A673 (cell line): ENCODE results near the gene SYCE1. TPM values are rescaled to one million over a fixed set of nuclear protein-coding genes. Genes with fewer than 3 reads are reported as not detected.
A peak's percentile ranks its signal among the peaks of the same experiment; 100 is the strongest.

Source experiments
- BruUV-seq: library from RNA; stranded (reverse); fragments of 400-500 nt; replicated peaks from 2 replicates; lab custom pipeline; 2021; lab: Mats Ljungman, UMichigan
- CTCF ChIA-PET: fragments of 300-600 bp; sonication (Branson Sonifier 250); formaldehyde crosslinking; loops from one replicate; lab custom pipeline; 2022; ENCODE audit warnings: antibody characterized with exemption; lab: Charles Lee
- POLR2A ChIA-PET: fragments of 300-600 bp; sonication (Branson Sonifier 250); formaldehyde crosslinking; loops from one replicate; lab custom pipeline; 2022; ENCODE audit warnings: antibody characterized with exemption; ENCODE audit not compliant: low non-redundant PET; lab: Charles Lee
- DNase-seq: peaks from one replicate; pipeline ENCODE4 v3.0.0-alpha.2; 2015; ENCODE audit warnings: low spot score
- H3K27ac ChIP-seq: fragments of 200-600 bp; sonication (generic); 2 replicates; pipeline ENCODE4 v1.5.1; 2016; ENCODE audit warnings: mixed run types, low read depth, mild to moderate bottlenecking, mixed read lengths, antibody characterized with exemption, low read length; ENCODE audit not compliant: poor library complexity, severe bottlenecking
- H3K27me3 ChIP-seq: fragments of 200-600 bp; sonication (generic); replicated peaks from 2 replicates; pipeline ENCODE4 v1.6.1; 2017; ENCODE audit warnings: mixed run types, low read depth, mild to moderate bottlenecking, mixed read lengths, antibody characterized with exemption, low read length; ENCODE audit not compliant: insufficient read depth, poor library complexity
- H3K36me3 ChIP-seq: fragments of 200-600 bp; sonication (generic); 2 replicates; pipeline ENCODE4 v1.6.1; 2016; ENCODE audit warnings: mixed run types, mild to moderate bottlenecking, mixed read lengths, antibody characterized with exemption, low read length; ENCODE audit not compliant: insufficient read depth, poor library complexity, severe bottlenecking
- H3K4me1 ChIP-seq: fragments of 200-600 bp; sonication (generic); 2 replicates; pipeline ENCODE4 v1.6.1; 2017; ENCODE audit warnings: mixed run types, mild to moderate bottlenecking, mixed read lengths, antibody characterized with exemption, low read length; ENCODE audit not compliant: insufficient read depth, poor library complexity, severe bottlenecking
- H3K4me3 ChIP-seq: fragments of 200-600 bp; sonication (generic); 2 replicates; pipeline ENCODE4 v1.5.1; 2016; ENCODE audit warnings: low read depth, mixed run types, mild to moderate bottlenecking, mixed read lengths, low read length; ENCODE audit not compliant: poor library complexity, severe bottlenecking
- H3K9me3 ChIP-seq: fragments of 200-600 bp; sonication (generic); 2 replicates; pipeline ENCODE4 v1.6.1; 2016; ENCODE audit warnings: mixed run types, low read depth, mild to moderate bottlenecking, mixed read lengths, antibody characterized with exemption, low read length; ENCODE audit not compliant: poor library complexity, severe bottlenecking
- EZH2 ChIP-seq: fragments of 200-600 bp; sonication (generic); IDR thresholded peaks from 2 replicates; pipeline ENCODE4 v1.6.1; 2017; ENCODE audit warnings: borderline replicate concordance, low read depth, mild to moderate bottlenecking, mixed read lengths, antibody characterized with exemption, low read length; ENCODE audit not compliant: poor library complexity, severe bottlenecking
- intact Hi-C: fragments of 100-400 bp; cut with micrococcal nuclease; formaldehyde crosslinking; loops from one replicate; pipeline ENCODE4 v1.10.0; 2022; ENCODE audit not compliant: unreplicated experiment
- total RNA-seq: library from RNA; stranded (reverse); gene quantifications from 2 replicates; pipeline ENCODE4 v1.2.3, GENCODE V29; 2021
- TF ChIP-seq, protein P1 (sequence below): fragments of 300-800, 200-600 bp; sonication (generic); conservative IDR thresholded peaks from 2 replicates; pipeline ENCODE4 v1.5.1; 2017; ENCODE audit warnings: low read depth, mild to moderate bottlenecking, antibody characterized with exemption, low read length, moderate library complexity, mixed read lengths

The SYCE1 gene
- total RNA-seq, 1 experiment from 2014 or later, result not detected

DNA sequence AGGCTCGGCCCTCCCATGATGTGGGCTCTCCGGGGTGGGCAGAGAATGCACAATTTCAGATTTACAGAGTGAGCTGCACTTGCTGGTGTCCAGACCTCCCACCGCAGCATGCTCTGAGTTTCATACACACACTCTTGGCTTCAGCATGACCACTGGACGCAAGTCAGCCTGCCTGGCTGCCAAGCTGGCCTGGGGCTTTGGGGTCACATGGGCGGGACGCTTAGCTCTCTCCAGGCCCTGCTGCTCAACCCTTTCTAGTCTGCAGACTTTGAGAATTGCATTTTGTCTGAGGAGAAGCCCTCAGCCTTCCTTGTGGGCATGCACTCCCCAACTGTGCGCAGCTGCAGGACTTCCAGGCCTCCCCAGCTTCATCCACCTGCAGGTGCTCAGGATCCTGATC, 32.5 kb downstream of the SYCE1 start:
- CTCF ChIA-PET, result no interaction called here
- Histone ChIP-seq H3K4me1 (no peaks in the 10 kb centered on the region), H3K9me3 (no peaks in the 10 kb centered on the region), H3K27ac (no peak overlapping the region), H3K27me3 (peaks cover 53% of the 10 kb centered on the region), H3K36me3 (no peaks in the 10 kb centered on the region), H3K4me3 (no peak overlapping the region)
- no peak for TF ChIP-seq EZH2
- POLR2A ChIA-PET, result no interaction called here
- no TSS peak for BruUV-seq
- intact Hi-C loops, result no loop called here
- no peak for DNase-seq

DNA sequence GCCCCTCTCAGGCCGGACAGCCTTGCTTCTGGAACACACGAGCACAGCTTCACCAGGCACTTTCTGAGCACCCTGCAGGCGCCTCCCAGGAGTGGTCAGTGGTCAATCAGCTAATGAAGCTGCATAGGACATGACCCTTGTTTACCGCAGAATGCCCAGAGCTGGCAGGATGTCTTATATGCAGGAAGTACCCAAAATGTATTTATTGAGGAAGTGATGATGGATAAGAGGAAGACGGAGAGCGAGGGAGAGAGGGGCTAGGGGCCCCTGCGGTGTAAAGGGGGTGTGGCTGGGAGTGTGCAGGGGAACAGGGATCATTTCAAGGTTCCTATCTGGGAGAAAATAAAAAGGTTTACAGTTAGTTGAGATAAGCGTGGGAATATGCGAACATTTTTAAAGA, 34.9 kb downstream of the SYCE1 start:
- ChIA-PET CTCF (no interaction called here), POLR2A (interaction anchor here (0.6 kb wide), 1 partner anchor 196 kb away, joined by 12 read pairs; no protein-coding TSS in a partner anchor)
- H3K27me3 ChIP-seq, result peaks cover 76% of the 10 kb centered on the region
- intact Hi-C loops, result no loop called here
- TF ChIP-seq, protein P1, sequence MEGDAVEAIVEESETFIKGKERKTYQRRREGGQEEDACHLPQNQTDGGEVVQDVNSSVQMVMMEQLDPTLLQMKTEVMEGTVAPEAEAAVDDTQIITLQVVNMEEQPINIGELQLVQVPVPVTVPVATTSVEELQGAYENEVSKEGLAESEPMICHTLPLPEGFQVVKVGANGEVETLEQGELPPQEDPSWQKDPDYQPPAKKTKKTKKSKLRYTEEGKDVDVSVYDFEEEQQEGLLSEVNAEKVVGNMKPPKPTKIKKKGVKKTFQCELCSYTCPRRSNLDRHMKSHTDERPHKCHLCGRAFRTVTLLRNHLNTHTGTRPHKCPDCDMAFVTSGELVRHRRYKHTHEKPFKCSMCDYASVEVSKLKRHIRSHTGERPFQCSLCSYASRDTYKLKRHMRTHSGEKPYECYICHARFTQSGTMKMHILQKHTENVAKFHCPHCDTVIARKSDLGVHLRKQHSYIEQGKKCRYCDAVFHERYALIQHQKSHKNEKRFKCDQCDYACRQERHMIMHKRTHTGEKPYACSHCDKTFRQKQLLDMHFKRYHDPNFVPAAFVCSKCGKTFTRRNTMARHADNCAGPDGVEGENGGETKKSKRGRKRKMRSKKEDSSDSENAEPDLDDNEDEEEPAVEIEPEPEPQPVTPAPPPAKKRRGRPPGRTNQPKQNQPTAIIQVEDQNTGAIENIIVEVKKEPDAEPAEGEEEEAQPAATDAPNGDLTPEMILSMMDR, result no peak
- TF ChIP-seq EZH2, result no peak
- no peak for DNase-seq
- no peak overlapping the region for H3K27ac ChIP-seq
- H3K4me1 ChIP-seq, result no peaks in the 10 kb centered on the region
- H3K36me3 ChIP-seq, result no peaks in the 10 kb centered on the region
- no peaks in the 10 kb centered on the region for H3K9me3 ChIP-seq
- no TSS peak for BruUV-seq
- H3K4me3 ChIP-seq, result no peak overlapping the region

DNA sequence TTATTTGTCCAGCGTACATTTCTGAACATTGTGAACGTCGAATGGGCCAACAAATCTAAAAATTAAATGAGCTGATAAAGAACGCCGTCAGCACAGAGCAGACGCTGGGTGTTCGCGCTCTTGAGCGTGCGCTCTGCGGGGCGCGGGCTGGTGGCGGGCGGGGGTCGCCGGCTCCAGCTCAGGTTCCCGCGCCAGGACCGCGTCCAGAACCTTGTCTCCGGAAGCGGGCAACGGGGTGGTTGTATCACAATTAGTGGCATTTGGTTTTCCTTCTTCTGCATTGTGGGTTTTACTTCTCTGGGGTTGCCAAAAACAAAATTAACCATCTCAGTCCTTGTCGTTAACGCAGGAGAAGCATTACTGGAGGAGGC, 35.8 kb downstream of the SYCE1 start:
- Histone ChIP-seq H3K27ac (no peak overlapping the region), H3K4me1 (no peaks in the 10 kb centered on the region), H3K4me3 (no peak overlapping the region), H3K9me3 (no peaks in the 10 kb centered on the region), H3K27me3 (peaks cover 82% of the 10 kb centered on the region), H3K36me3 (no peaks in the 10 kb centered on the region)
- TF ChIP-seq, protein P1, result no peak
- peak; percentile 56 for TF ChIP-seq EZH2
- POLR2A ChIA-PET, result no interaction called here
- intact Hi-C loops, result no loop called here
- no TSS peak for BruUV-seq
- CTCF ChIA-PET, result no interaction called here
- no peak for DNase-seq
